ENCODE data around the gene GALNT17.

The GALNT17 gene

DNA sequence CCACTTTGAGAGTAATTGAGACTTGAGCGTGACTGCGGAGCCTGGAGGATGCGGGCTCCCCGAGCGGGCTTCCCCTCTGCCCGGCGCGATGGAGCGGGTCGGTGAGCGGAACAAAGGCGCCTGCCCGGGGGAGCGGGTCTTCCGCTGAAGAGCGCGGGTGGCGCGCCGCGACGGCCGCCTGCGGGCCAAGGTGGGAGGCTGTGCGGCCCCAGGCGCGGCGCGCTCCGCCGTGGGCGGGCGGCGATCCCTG is at the start of gene GALNT17:
Gene GALNT17, plus strand, starts transcription at position 18 of the 250 bp plus-strand sequence.
- no peak for DNase-seq (ENCODE audit: low read depth in 2 of 2)

DNA sequence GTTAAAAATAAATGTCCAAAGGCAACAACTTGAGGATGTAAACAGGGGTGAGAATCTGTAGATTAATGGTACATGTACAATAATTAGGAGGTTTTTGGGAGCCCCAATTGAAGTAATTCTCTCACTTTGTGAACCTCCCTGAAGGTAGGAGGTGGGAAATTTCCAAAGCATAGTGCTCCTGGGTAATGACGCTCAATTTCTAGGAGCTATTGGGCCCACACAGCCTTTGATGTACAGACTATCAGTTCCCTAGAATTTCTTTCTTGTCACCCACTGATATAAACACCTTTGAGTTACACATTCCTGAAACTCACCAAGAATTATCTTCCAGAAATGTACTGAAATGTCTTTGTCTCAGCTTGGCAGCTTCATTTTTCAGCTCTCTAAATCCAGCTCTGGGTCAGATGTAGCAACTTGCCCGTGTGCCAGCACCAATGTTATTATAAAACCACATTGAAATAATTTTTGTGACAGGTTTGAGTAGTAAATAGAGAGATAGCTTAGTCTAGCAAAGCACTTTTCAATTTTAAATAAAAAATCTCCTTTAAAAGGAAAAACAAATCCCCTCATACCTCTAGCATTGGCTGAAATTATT is 36.6 kb upstream of the GALNT17 start:
- DNase-seq (ENCODE audit: low read depth in 2 of 2): no peak

- DNase-seq (ENCODE audit: low read depth in 2 of 2): no peak
These were observed 35.6 kb upstream of the GALNT17 start for GRCh38 chr7:71096351-71096750.

- DNase-seq (ENCODE audit: low read depth in 2 of 2): no peak
These were observed 25.7 kb upstream of the GALNT17 start for GRCh38 chr7:71106226-71106625.

DNA sequence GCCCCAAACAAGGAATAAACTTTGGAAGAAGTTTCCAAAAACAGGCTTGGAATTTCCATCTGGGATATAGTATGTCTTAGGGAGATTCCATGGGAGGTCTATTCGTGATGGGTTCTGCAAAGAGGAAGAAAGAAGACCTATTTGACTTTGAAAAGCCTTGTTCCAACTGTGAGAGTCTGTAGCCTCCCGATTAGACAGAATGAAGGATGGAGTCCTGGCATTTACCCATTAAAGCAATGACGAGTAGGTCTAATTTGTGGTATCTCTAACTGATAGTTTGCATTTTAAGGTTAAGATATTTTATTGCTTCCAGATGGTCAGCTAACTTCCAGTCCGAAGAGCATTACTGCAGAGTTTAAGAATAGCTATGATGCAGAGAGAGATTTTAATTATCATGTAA is 19.5 kb upstream of the GALNT17 start:
- DNase-seq (ENCODE audit: low read depth in 2 of 2): no peak

DNA sequence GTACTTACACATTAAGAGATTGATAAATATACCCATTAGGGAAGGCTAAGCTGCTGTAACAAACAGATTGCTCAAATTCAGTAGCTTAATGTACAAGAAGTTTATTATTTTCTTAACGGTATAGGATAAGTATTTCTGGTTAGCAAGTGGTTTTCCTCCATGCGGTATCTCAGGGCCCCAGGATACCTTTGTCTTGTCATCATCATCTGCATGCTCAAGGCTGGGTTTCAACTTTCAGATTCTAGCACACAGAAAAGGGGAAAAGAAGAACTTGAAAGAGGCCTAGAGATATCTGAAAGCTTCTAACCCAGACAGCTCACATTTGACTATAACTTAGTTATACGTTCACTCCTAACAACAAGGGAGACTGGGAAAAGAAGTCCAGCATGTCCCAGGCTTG is 11.8 kb upstream of the GALNT17 start:
- DNase-seq (ENCODE audit: low read depth in 2 of 2): no peak

DNA sequence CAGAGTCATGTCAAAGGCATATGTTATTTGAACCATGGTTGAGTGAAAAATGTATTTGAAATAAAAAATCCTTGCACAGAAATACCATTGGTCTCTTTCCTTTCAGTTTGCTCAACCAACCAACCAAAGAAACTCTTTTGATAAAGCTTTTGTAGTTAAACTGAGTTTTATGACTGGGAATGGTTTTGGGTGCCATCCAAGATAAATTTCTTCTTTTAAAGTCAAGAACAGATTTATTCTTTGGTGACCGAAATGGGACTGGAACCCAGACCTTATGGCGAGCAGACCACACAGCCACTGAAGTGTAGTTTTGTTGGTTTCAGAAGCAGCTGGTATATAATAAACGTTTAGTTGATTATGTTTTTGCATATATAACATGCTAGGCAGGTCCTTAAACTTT is 2.8 kb upstream of the GALNT17 start:
- DNase-seq (ENCODE audit: low read depth in 2 of 2): no peak

DNA sequence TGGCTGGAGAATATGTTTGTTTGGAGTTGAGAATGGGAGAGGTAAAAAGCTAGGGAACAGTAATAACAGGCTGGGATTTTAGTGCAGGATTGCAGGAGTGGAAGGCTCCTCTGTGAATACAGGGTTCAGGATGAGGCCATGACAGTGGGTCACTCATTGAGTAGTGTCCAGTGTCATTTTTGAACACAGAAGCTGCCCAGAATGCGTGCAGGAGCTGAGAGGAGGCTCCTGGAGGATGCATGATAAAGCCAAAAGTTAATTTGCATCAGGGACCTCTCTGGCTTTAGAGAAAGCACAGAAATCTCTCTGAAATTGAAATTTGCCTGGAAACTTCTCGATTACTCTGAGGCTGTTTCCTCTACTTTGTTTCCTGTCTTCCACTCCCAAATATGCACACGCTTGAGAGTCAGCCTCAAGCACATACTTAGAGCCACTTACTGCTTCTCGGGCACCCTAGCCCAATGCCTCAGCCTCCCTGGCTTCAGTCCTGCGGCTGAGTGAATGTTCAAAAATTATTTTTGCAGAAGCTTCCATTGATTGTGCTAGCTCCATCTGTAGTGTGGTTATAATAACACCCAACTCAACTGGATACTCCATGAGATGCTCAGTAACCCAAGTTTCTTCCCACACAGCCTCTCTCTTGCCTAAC is 1.8 kb upstream of the GALNT17 start:
- DNase-seq (ENCODE audit: low read depth in 2 of 2): no peak

GRCh38 chr7:71131256-71132126 is 453 bp upstream of the GALNT17 start:
- no peak for DNase-seq (ENCODE audit: low read depth in 2 of 2)

DNA sequence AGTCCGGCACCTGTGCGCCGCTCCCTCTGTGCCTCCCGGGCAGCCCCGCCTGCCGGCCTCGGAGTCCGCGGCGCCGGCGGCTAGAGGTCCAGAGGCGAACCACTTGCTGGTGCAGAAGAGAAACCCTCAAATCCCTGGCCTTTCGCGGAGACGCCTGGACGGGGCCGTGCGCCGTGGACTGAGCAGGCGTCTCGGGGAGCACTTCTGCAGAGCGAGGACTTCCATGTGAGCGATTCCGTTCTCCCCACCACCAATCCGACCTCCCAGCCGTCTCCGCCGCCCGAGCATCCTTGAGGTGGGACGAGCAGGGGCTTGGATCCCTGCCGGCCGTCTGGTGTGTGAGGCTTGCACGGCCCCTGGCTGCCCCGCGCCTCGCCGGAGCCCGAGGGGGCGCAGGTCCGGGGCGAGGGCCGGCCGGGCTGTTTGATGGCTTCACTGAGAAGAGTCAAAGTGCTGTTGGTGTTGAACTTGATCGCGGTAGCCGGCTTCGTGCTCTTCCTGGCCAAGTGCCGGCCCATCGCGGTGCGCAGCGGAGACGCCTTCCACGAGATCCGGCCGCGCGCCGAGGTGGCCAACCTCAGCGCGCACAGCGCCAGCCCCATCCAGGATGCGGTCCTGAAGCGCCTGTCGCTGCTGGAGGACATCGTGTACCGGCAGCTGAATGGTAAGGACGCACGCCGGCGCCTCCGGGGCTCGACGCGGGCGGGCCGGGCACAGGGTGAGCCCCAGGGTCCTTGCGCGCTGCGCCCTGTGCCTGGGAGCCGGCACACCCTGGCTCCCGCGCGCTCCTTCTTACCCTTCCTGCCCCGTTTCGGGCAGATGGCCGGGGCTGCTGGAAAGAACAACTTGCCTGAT is 660 bp downstream of the GALNT17 start:
- no peak for DNase-seq (ENCODE audit: low read depth in 2 of 2)

DNA sequence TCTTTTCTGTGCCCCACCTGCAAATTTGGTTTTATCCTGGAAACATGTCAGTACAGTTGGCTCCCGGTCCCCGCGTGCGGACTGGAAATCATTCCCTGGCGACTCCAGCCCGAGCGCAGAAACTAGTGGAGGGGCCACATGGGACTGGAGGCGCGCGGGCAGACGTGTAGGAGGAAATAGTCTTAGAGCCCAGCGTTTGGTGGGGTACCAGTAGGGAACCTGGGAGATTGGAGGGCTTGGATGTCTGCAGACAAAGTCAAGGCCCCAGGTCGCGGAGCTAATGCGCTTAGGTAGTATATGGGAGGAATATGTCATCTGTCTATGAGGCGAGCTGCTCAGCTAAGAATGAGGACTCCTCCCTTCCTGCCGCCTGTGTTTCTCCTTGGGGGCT is 1.3 kb downstream of the GALNT17 start:
- no peak for DNase-seq (ENCODE audit: low read depth in 2 of 2)

- DNase-seq (ENCODE audit: low read depth in 2 of 2): no peak
These were observed 1.9 kb downstream of the GALNT17 start for GRCh38 chr7:71133856-71134255.

GRCh38 chr7:71135116-71135515 is 3.2 kb downstream of the GALNT17 start:
- DNase-seq (ENCODE audit: low read depth in 2 of 2): no peak

- no peak for DNase-seq (ENCODE audit: low read depth in 2 of 2)
These were observed 3.7 kb downstream of the GALNT17 start for GRCh38 chr7:71135663-71136062.

- no peak for DNase-seq (ENCODE audit: low read depth in 2 of 2)
These were observed 5.5 kb downstream of the GALNT17 start for GRCh38 chr7:71137479-71137878.

- no peak for DNase-seq (ENCODE audit: low read depth in 2 of 2)
These were observed 8.3 kb downstream of the GALNT17 start for GRCh38 chr7:71140264-71140663.

DNA sequence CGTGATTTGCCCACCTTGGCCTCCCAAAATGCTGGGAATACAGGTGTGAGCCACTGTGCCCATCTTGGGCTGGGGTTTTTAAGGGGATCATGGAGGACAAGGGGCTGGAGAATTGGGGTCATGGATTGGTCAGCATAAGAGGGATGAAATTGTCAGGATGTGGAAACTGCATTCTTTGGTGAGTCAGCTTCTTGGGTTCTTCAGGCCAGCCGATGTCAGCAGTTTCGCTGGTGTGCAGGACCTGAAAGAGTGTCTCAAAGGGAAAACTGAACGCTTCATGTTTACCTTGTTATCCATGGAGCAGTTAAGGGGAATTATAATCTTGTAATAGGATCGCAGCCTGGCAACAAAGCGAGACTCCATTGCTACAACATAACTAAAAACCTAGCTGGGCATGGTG is 13.0 kb downstream of the GALNT17 start:
- DNase-seq (ENCODE audit: low read depth in 2 of 2): no peak

- DNase-seq (ENCODE audit: low read depth in 2 of 2): no peak
These were observed 14.3 kb downstream of the GALNT17 start for GRCh38 chr7:71145906-71146901.

- DNase-seq (ENCODE audit: low read depth in 2 of 2): no peak
These were observed 16.2 kb downstream of the GALNT17 start for GRCh38 chr7:71148098-71148497.

DNA sequence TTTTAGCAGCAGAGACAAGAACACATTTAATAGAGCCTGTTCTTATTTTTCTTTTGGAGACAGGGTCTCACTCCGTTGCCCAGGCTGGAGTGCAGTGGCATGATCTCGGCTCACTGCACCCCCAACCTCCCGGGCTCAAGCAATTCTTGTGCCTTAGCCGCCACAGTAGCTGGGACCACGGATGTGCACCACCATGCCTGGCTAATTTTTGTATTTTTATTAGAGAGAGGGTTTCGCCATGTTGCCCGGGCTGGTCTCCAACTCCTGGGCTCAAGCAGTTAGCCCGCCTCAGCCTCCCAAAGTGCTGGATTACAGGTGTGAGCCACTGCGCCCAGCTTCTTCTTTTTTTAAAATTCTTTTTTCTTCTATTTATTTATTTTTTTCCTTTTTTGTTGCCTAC is 23.3 kb downstream of the GALNT17 start:
- DNase-seq (ENCODE audit: low read depth in 2 of 2): no peak

- no peak for DNase-seq (ENCODE audit: low read depth in 2 of 2)
These were observed 25.8 kb downstream of the GALNT17 start for GRCh38 chr7:71157757-71158156.
